Trophoblast cell (in vitro differentiated cells and primary cell): ENCODE results near the gene JSRP1.
A peak's percentile ranks its signal among the peaks of the same experiment; 100 is the strongest.

Source experiments
- DNase-seq, 2 donors: peaks; one replicate each; pipeline ENCODE4 v3.0.0-alpha.2; 2016
- H2AFZ ChIP-seq: 2 replicates; pipeline ENCODE4 v1.6.1; 2013; ENCODE audit warnings: low read length, moderate library complexity, mild to moderate bottlenecking; ENCODE audit not compliant: insufficient read depth, poor library complexity
- H2AK5ac ChIP-seq: 2 replicates; pipeline ENCODE4 v1.6.1; 2013; ENCODE audit warnings: mild to moderate bottlenecking, low read length
- H2BK120ac ChIP-seq: 2 replicates; pipeline ENCODE4 v1.6.1; 2013; ENCODE audit warnings: low read length, mild to moderate bottlenecking, moderate library complexity; ENCODE audit not compliant: insufficient read depth, poor library complexity
- H2BK12ac ChIP-seq: 2 replicates; pipeline ENCODE4 v1.6.1; 2013; ENCODE audit warnings: mild to moderate bottlenecking, low read length, moderate library complexity
- H2BK5ac ChIP-seq: 2 replicates; pipeline ENCODE4 v1.6.1; 2013; ENCODE audit warnings: low read length, low read depth, moderate library complexity, mild to moderate bottlenecking; ENCODE audit not compliant: poor library complexity
- H3K14ac ChIP-seq: 2 replicates; pipeline ENCODE4 v1.6.1; 2013; ENCODE audit warnings: mild to moderate bottlenecking, low read length
- H3K18ac ChIP-seq: 2 replicates; pipeline ENCODE4 v1.6.1; 2013; ENCODE audit warnings: mild to moderate bottlenecking, low read length
- H3K23ac ChIP-seq: 2 replicates; pipeline ENCODE4 v1.6.1; 2013; ENCODE audit warnings: low read length
- H3K27ac ChIP-seq: 2 replicates; pipeline ENCODE4 v1.5.1; 2013; ENCODE audit warnings: low read depth, mild to moderate bottlenecking, inconsistent platforms, low read length, moderate library complexity
- H3K27me3 ChIP-seq: 2 replicates; pipeline ENCODE4 v1.6.1; 2013; ENCODE audit warnings: inconsistent platforms, mild to moderate bottlenecking, low read length, moderate library complexity; ENCODE audit not compliant: insufficient read depth
- H3K36me3 ChIP-seq, 2 experiments: 1 replicate in 1 of 2; 2 replicates in 1 of 2; pipeline ENCODE4 v1.6.1; 2013; ENCODE audit warnings: low read length in 2 of 2, mild to moderate bottlenecking in 2 of 2, moderate library complexity in 1 of 2; ENCODE audit not compliant: insufficient read depth in 2 of 2, control insufficient read depth in 1 of 2
- H3K4ac ChIP-seq: 2 replicates; pipeline ENCODE4 v1.6.1; 2013; ENCODE audit warnings: low read depth, mild to moderate bottlenecking, low read length, moderate library complexity
- H3K4me1 ChIP-seq, 2 experiments: 1 replicate in 1 of 2; 2 replicates in 1 of 2; pipeline ENCODE4 v1.6.1; 2013; ENCODE audit warnings: low read length in 2 of 2, mild to moderate bottlenecking in 2 of 2, moderate library complexity in 1 of 2; ENCODE audit not compliant: insufficient read depth in 2 of 2, control insufficient read depth in 1 of 2
- H3K4me2 ChIP-seq: 2 replicates; pipeline ENCODE4 v1.6.1; 2013; ENCODE audit warnings: inconsistent platforms, mild to moderate bottlenecking, low read length, moderate library complexity
- H3K4me3 ChIP-seq: 2 replicates; pipeline ENCODE4 v1.5.1; 2013; ENCODE audit warnings: mild to moderate bottlenecking, low read depth, low read length, inconsistent platforms
- H3K79me1 ChIP-seq: one replicate; pipeline ENCODE4 v1.6.1; 2013; ENCODE audit warnings: low read length
- H3K79me2 ChIP-seq: 2 replicates; pipeline ENCODE4 v1.6.1; 2013; ENCODE audit warnings: low read length, mild to moderate bottlenecking; ENCODE audit not compliant: control insufficient read depth, insufficient read depth, poor library complexity
- H3K9ac ChIP-seq: 2 replicates; pipeline ENCODE4 v1.6.1; 2013; ENCODE audit warnings: mild to moderate bottlenecking, low read length
- H3K9me3 ChIP-seq: 2 replicates; pipeline ENCODE4 v1.6.1; 2013; ENCODE audit warnings: low read depth, mild to moderate bottlenecking, control low read depth, inconsistent platforms, low read length; ENCODE audit not compliant: insufficient read depth
- H4K12ac ChIP-seq: 2 replicates; pipeline ENCODE4 v1.6.1; 2013; ENCODE audit warnings: low read depth, mild to moderate bottlenecking, low read length, moderate library complexity
- H4K8ac ChIP-seq: 2 replicates; pipeline ENCODE4 v1.6.1; 2013; ENCODE audit warnings: low read depth, mild to moderate bottlenecking, low read length, moderate library complexity
- H4K91ac ChIP-seq: one replicate; pipeline ENCODE4 v1.6.1; 2013; ENCODE audit warnings: low read depth, mild to moderate bottlenecking, low read length, moderate library complexity
- WGBS: extraction: QIAGEN DNeasy Blood & Tissue Kit; methylation state at CpG from one replicate; pipeline ENCODE4 v1.1.7; 2013; ENCODE audit warnings: missing lambda C conversion rate; ENCODE audit not compliant: insufficient read length, insufficient coverage; ENCODE audit errors: extremely low coverage; 5-methylcytosine and 5-hydroxymethylcytosine counted together

The JSRP1 gene

DNA sequence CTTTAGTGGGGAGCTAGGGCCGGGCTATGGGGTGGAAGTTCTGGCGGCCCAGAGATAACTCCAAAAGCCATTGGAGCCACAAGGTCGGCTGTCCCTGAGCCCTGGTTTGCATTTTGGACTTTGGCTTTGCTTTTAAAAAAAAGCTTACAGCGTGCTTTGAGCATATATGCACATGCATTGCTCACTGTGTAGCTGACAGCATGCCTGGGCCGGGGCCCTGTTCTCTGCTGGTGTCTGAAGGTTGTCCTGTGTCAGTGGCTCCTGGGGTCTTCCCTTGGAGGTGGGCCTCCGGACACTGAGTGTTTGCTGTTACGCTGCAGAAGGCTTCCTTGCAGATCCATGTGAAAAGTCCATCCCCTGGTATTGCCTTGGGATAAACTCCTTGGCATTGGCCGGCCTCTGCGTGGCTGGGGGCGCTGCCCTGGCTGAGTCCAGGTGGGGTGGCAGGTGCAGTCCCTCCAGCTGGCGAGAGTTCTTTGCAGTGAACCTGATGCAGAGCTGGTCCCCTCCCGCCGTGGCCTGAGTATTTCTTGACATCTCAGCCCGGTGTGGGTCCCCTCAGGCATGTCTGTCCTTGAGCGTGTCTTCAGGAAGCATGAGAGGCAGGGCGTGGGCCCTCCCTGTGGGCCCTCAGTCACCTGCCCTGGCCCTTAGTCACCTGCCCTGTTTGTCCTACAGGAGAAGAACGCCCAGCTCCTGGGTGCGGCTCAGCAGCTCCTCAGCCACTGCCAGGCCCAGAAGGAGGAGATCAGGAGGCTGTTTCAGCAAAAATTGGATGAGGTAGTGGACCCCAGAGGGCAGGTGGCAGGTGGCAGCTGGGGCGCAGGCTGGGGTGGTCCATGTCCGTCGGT lies 43.1 kb downstream of the JSRP1 start:
- no peak overlapping the region for H3K27ac ChIP-seq
- H3K14ac ChIP-seq = no peak overlapping the region
- no peaks in the 10 kb centered on the region for H3K9me3 ChIP-seq
- no peak overlapping the region for H3K4me3 ChIP-seq
- H2BK12ac ChIP-seq = no peak overlapping the region
- no peak overlapping the region for H3K9ac ChIP-seq
- no peak overlapping the region for H2AFZ ChIP-seq
- H2BK5ac ChIP-seq = no peak overlapping the region
- peak; percentile 91 to 95 for DNase-seq
- peaks cover 72 to 79% of the 10 kb centered on the region in 2 experiments for H3K36me3 ChIP-seq
- no peak overlapping the region for H3K23ac ChIP-seq
- no peaks in the 10 kb centered on the region for H3K79me1 ChIP-seq
- no CpG with 5 or more reads among the region's 21 CpGs for WGBS
- H2AK5ac ChIP-seq = no peak overlapping the region
- no peaks in the 10 kb centered on the region for H3K27me3 ChIP-seq
- no peak overlapping the region for H3K4ac ChIP-seq
- no peak overlapping the region for H2BK120ac ChIP-seq
- H3K18ac ChIP-seq = no peak overlapping the region
- H3K4me1 ChIP-seq = no peaks in the 10 kb centered on the region
- H4K8ac ChIP-seq = no peak overlapping the region
- H3K79me2 ChIP-seq = no peaks in the 10 kb centered on the region
- H4K91ac ChIP-seq = no peak overlapping the region
- H3K4me2 ChIP-seq = no peak overlapping the region
- no peak overlapping the region for H4K12ac ChIP-seq

DNA sequence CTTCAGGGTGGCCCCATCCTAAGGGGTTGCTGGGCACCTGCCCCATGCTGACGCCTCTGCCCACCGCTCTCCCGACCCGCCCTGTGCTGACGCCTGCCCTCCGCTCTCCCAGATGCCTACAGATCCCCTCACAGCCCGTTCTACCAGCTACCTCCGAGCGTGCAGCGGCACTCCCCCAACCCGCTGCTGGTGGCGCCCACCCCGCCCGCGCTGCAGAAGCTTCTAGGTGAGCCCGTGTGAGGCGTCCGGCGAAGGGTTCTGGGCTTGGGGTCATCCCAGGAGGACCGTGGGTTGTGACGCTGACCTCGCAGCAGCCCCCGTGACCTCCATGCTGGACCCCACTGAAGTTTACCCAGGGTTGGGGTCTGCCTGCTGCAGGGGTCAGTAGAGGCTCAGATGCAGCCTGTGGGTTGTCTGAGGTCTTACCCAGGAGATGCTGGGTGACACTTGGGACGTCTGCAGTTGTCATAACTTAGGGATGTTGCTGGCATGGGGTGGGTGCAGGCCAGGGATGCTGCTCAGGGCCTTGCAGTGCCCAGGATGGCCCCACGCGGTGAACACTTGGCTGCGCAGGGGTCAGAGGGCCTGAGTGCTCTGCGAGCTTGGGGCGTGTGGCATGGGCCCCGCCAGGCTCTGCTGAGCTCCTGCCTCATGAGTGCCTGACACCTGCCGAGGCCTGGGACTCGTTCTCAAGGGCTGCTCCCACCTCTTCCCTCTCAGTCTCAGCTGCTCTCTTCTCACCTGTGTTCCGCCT lies 45.1 kb downstream of the JSRP1 start:
- WGBS = no CpG with 5 or more reads among the region's 33 CpGs
- Histone ChIP-seq H3K27me3 (no peaks in the 10 kb centered on the region), H4K8ac (no peak overlapping the region), H2BK120ac (no peak overlapping the region), H4K12ac (no peak overlapping the region), H2BK5ac (no peak overlapping the region), H3K9me3 (peaks cover 2% of the 10 kb centered on the region), H3K4me1 (no peaks in the 10 kb centered on the region), H3K79me1 (no peaks in the 10 kb centered on the region), H3K9ac (no peak overlapping the region), H3K14ac (no peak overlapping the region), H3K27ac (no peak overlapping the region), H3K23ac (no peak overlapping the region), H2AFZ (no peak overlapping the region), H2BK12ac (no peak overlapping the region), H3K4me3 (no peak overlapping the region), H3K36me3 (peaks cover 64 to 74% of the 10 kb centered on the region in 2 experiments), H4K91ac (no peak overlapping the region), H3K18ac (no peak overlapping the region), H3K4me2 (no peak overlapping the region), H2AK5ac (no peak overlapping the region), H3K4ac (no peak overlapping the region), H3K79me2 (no peaks in the 10 kb centered on the region)
- DNase-seq = no peak

DNA sequence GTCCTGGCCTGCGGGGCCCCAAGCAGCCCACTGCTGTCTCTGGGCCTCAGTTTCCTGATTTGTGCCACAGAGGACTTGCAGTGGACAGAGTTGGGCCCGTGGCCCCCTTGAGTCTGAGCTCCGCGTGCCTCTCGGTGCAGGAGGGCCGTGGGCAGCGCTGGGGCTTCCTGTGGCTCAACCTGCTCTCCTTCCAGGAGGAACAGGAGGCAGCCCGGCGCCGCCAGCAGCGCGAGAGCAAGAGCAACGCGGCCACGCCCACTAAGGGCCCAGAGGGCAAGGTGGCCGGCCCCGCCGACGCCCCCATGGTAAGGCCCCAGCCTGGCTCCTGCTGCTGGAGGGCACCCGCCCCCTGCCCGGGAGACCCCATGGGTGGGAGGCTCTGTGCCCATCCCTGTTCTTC lies 46.0 kb downstream of the JSRP1 start:
- H3K18ac ChIP-seq = no peak overlapping the region
- DNase-seq = peak in 1 of 2 donors; percentile 12
- H3K4me2 ChIP-seq = no peak overlapping the region
- H3K27me3 ChIP-seq = no peaks in the 10 kb centered on the region
- H2BK120ac ChIP-seq = no peak overlapping the region
- WGBS = no CpG with 5 or more reads among the region's 21 CpGs
- peaks cover 57 to 66% of the 10 kb centered on the region in 2 experiments for H3K36me3 ChIP-seq
- no peak overlapping the region for H3K9ac ChIP-seq
- H3K9me3 ChIP-seq = peaks cover 2% of the 10 kb centered on the region
- no peaks in the 10 kb centered on the region for H3K4me1 ChIP-seq
- no peak overlapping the region for H4K8ac ChIP-seq
- no peak overlapping the region for H2BK12ac ChIP-seq
- H3K23ac ChIP-seq = no peak overlapping the region
- no peak overlapping the region for H4K12ac ChIP-seq
- H3K4me3 ChIP-seq = no peak overlapping the region
- no peak overlapping the region for H2AK5ac ChIP-seq
- no peaks in the 10 kb centered on the region for H3K79me2 ChIP-seq
- H2AFZ ChIP-seq = no peak overlapping the region
- no peaks in the 10 kb centered on the region for H3K79me1 ChIP-seq
- no peak overlapping the region for H4K91ac ChIP-seq
- no peak overlapping the region for H3K4ac ChIP-seq
- H2BK5ac ChIP-seq = no peak overlapping the region
- no peak overlapping the region for H3K27ac ChIP-seq
- H3K14ac ChIP-seq = no peak overlapping the region

DNA sequence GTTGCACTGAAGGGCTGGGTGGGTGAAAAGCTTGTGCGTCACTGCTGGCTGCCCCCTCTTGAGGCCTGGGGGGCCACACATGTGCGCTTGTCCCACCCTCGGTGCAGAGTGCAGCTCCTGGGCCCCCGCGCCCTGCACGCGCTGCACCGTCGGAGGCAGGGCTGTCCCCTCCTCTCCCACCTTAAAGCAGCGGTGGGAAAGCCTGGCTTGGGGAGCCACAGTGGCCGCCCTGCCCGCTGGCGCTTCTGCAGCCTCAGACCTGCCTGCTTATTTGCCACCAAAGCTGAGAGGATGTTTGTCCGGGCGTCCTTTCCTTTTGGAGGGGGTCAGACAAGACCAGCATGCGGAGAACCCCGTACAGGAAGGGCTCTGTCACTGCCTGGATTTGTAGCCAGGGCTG lies 46.8 kb downstream of the JSRP1 start:
- no peak overlapping the region for H2AFZ ChIP-seq
- H4K8ac ChIP-seq = no peak overlapping the region
- H3K79me2 ChIP-seq = no peaks in the 10 kb centered on the region
- H3K9me3 ChIP-seq = peaks cover 2% of the 10 kb centered on the region
- H3K9ac ChIP-seq = no peak overlapping the region
- no peak overlapping the region for H2BK120ac ChIP-seq
- no peak overlapping the region for H2AK5ac ChIP-seq
- H2BK12ac ChIP-seq = no peak overlapping the region
- H3K36me3 ChIP-seq = peaks cover 54 to 63% of the 10 kb centered on the region in 2 experiments
- no peak overlapping the region for H3K4me2 ChIP-seq
- H3K14ac ChIP-seq = no peak overlapping the region
- no peak overlapping the region for H3K27ac ChIP-seq
- no peak overlapping the region for H3K4me3 ChIP-seq
- H3K23ac ChIP-seq = no peak overlapping the region
- no peaks in the 10 kb centered on the region for H3K4me1 ChIP-seq
- H3K79me1 ChIP-seq = no peaks in the 10 kb centered on the region
- H4K91ac ChIP-seq = no peak overlapping the region
- no peak overlapping the region for H2BK5ac ChIP-seq
- no CpG with 5 or more reads among the region's 17 CpGs for WGBS
- H3K18ac ChIP-seq = no peak overlapping the region
- H3K4ac ChIP-seq = no peak overlapping the region
- H3K27me3 ChIP-seq = no peaks in the 10 kb centered on the region
- no peak for DNase-seq
- H4K12ac ChIP-seq = no peak overlapping the region
